H9 (cell line): ENCODE results near the gene TECTA. TPM values are rescaled to one million over a fixed set of nuclear protein-coding genes. Genes with fewer than 3 reads are reported as not detected.
A peak's percentile ranks its signal among the peaks of the same experiment; 100 is the strongest.

Source experiments
- DNase-seq: peaks from one replicate; pipeline ENCODE4 v3.0.0-alpha.2; 2017
- H2AFZ ChIP-seq: one replicate; pipeline ENCODE4 v1.6.1; 2013; ENCODE audit warnings: mild to moderate bottlenecking, low read length, control low read depth, moderate library complexity
- H2AK5ac ChIP-seq: 2 replicates; pipeline ENCODE4 v1.6.1; 2013; ENCODE audit warnings: low read length, control low read depth, mixed read lengths; ENCODE audit not compliant: insufficient read length
- H2BK120ac ChIP-seq: one replicate; pipeline ENCODE4 v1.6.1; 2013; ENCODE audit warnings: low read depth, mild to moderate bottlenecking, low read length, control low read depth, inconsistent platforms; ENCODE audit not compliant: poor library complexity, severe bottlenecking
- H2BK12ac ChIP-seq: 2 replicates; pipeline ENCODE4 v1.6.1; 2013; ENCODE audit warnings: low read length, control low read depth, mixed read lengths, low read depth; ENCODE audit not compliant: insufficient read length
- H2BK15ac ChIP-seq: 2 replicates; pipeline ENCODE4 v1.6.1; 2013; ENCODE audit warnings: low read depth, low read length, control low read depth
- H2BK20ac ChIP-seq: one replicate; pipeline ENCODE4 v1.6.1; 2013; ENCODE audit warnings: low read depth, mild to moderate bottlenecking, low read length, control low read depth, inconsistent platforms; ENCODE audit not compliant: poor library complexity, severe bottlenecking
- H2BK5ac ChIP-seq: 2 replicates; pipeline ENCODE4 v1.6.1; 2013; ENCODE audit warnings: low read length, control low read depth, mixed read lengths; ENCODE audit not compliant: insufficient read length
- H3K14ac ChIP-seq: 2 replicates; pipeline ENCODE4 v1.6.1; 2013; ENCODE audit warnings: low read length, control low read depth; ENCODE audit not compliant: insufficient read depth
- H3K18ac ChIP-seq: 2 replicates; pipeline ENCODE4 v1.6.1; 2013; ENCODE audit warnings: low read depth, mild to moderate bottlenecking, mixed read lengths, low read length, control low read depth; ENCODE audit not compliant: insufficient read length
- H3K23ac ChIP-seq: 2 replicates; pipeline ENCODE4 v1.6.1; 2013; ENCODE audit warnings: low read length, control low read depth, mixed read lengths, low read depth; ENCODE audit not compliant: insufficient read length
- H3K23me2 ChIP-seq: 2 replicates; pipeline ENCODE4 v1.6.1; 2013; ENCODE audit warnings: low read depth, mild to moderate bottlenecking, mixed read lengths, low read length, control low read depth; ENCODE audit not compliant: insufficient read length, poor library complexity, severe bottlenecking
- H3K27ac ChIP-seq: 2 replicates; pipeline ENCODE4 v1.5.1; 2013; ENCODE audit warnings: low read length, control low read depth, mixed read lengths, low read depth; ENCODE audit not compliant: insufficient read length
- H3K27me3 ChIP-seq: 2 replicates; pipeline ENCODE4 v1.6.1; 2013; ENCODE audit warnings: low read length, control low read depth, inconsistent platforms; ENCODE audit not compliant: insufficient read depth
- H3K4ac ChIP-seq: 2 replicates; pipeline ENCODE4 v1.6.1; 2013; ENCODE audit warnings: low read depth, mild to moderate bottlenecking, control low read depth, inconsistent platforms, low read length, moderate library complexity
- H3K4me1 ChIP-seq: 2 replicates; pipeline ENCODE4 v1.6.1; 2013; ENCODE audit warnings: low read length, control low read depth, inconsistent platforms; ENCODE audit not compliant: insufficient read depth
- H3K4me2 ChIP-seq: 2 replicates; pipeline ENCODE4 v1.6.1; 2013; ENCODE audit warnings: low read length, control low read depth, mixed read lengths; ENCODE audit not compliant: insufficient read length, insufficient read depth
- H3K56ac ChIP-seq: 2 replicates; pipeline ENCODE4 v1.6.1; 2013; ENCODE audit warnings: low read depth, mild to moderate bottlenecking, mixed read lengths, low read length, control low read depth; ENCODE audit not compliant: insufficient read length
- H3K79me1 ChIP-seq: 2 replicates; pipeline ENCODE4 v1.6.1; 2013; ENCODE audit warnings: low read depth, mild to moderate bottlenecking, moderate library complexity, low read length, control low read depth, inconsistent platforms; ENCODE audit not compliant: insufficient read depth, poor library complexity, severe bottlenecking
- H3K79me2 ChIP-seq: 2 replicates; pipeline ENCODE4 v1.6.1; 2013; ENCODE audit warnings: low read length, control low read depth, inconsistent platforms; ENCODE audit not compliant: insufficient read depth
- H3K9ac ChIP-seq: 2 replicates; pipeline ENCODE4 v1.6.1; 2013; ENCODE audit warnings: low read length, control low read depth, mixed read lengths; ENCODE audit not compliant: insufficient read length; ENCODE audit errors: extremely low read depth
- H3K9me3 ChIP-seq: one replicate; pipeline ENCODE4 v1.6.1; 2013; ENCODE audit warnings: low read depth, low read length, inconsistent platforms; ENCODE audit not compliant: control insufficient read depth
- H3T11ph ChIP-seq: one replicate; pipeline ENCODE4 v1.6.1; 2013; ENCODE audit warnings: mild to moderate bottlenecking, low read length, control low read depth, inconsistent platforms
- H4K20me1 ChIP-seq: one replicate; pipeline ENCODE4 v1.6.1; 2013; ENCODE audit not compliant: control insufficient read depth, insufficient read length, insufficient read depth
- H4K5ac ChIP-seq: 2 replicates; pipeline ENCODE4 v1.6.1; 2013; ENCODE audit warnings: low read depth, mild to moderate bottlenecking, mixed read lengths, low read length, control low read depth; ENCODE audit not compliant: insufficient read length
- H4K8ac ChIP-seq: replicated peaks from 2 replicates; pipeline ENCODE4 v1.6.1; 2013; ENCODE audit warnings: low read length, control low read depth, mixed read lengths, low read depth; ENCODE audit not compliant: insufficient read length
- H4K91ac ChIP-seq: 2 replicates; pipeline ENCODE4 v1.6.1; 2013; ENCODE audit warnings: low read depth, mild to moderate bottlenecking, moderate library complexity, mixed read lengths, low read length, control low read depth; ENCODE audit not compliant: insufficient read length
- H3K27ac Mint-ChIP-seq, 3 experiments: 2 replicates in 2 of 3; 3 replicates in 1 of 3; pipeline ENCODE4 v1.8.0; 2020 to 2021; ENCODE audit warnings: mixed read lengths in 3 of 3, mild to moderate bottlenecking in 1 of 3, moderate library complexity in 1 of 3
- H3K27me3 Mint-ChIP-seq: 2 replicates; pipeline ENCODE4 v1.8.0; 2021; ENCODE audit warnings: low read depth, mild to moderate bottlenecking, moderate library complexity, mixed read lengths
- H3K36me3 Mint-ChIP-seq, 3 experiments: 2 replicates in 2 of 3; 3 replicates in 1 of 3; pipeline ENCODE4 v1.8.0; 2020 to 2021; ENCODE audit warnings: low read depth in 3 of 3, mixed read lengths in 3 of 3; ENCODE audit not compliant: insufficient read depth in 1 of 3
- H3K4me1 Mint-ChIP-seq, 2 experiments: 2 replicates each; pipeline ENCODE4 v1.8.0; 2020; ENCODE audit warnings: mixed read lengths in 2 of 2
- H3K4me3 Mint-ChIP-seq, 2 experiments: 2 replicates in 1 of 2; 3 replicates in 1 of 2; pipeline ENCODE4 v1.8.0; 2020 to 2021; ENCODE audit warnings: mild to moderate bottlenecking in 2 of 2, mixed read lengths in 2 of 2, moderate library complexity in 1 of 2
- H3K9me3 Mint-ChIP-seq, 2 experiments: 2 replicates in 1 of 2; 3 replicates in 1 of 2; pipeline ENCODE4 v1.8.0; 2020; ENCODE audit warnings: mild to moderate bottlenecking in 2 of 2, mixed read lengths in 2 of 2, moderate library complexity in 1 of 2
- CTCF ChIP-seq: fragments of 200-600 bp; sonication (generic); conservative IDR thresholded peaks from 3 replicates; pipeline ENCODE4 v1.8.0; 2021; ENCODE audit warnings: antibody characterized with exemption, mild to moderate bottlenecking
- WGBS: extraction: QIAGEN DNeasy Blood & Tissue Kit; methylation state at CpG from one replicate; pipeline ENCODE4 v1.1.7; 2013; ENCODE audit warnings: missing lambda C conversion rate, low lambda C conversion rate, mixed read lengths; ENCODE audit not compliant: insufficient read length; ENCODE audit errors: extremely low coverage; 5-methylcytosine and 5-hydroxymethylcytosine counted together
- total RNA-seq: library from RNA; stranded (reverse); gene quantifications from 2 replicates; pipeline ENCODE4 v1.2.1, GENCODE V29; 2021

TECTA gene
- total RNA-seq, 1 experiment from 2014 or later: 0.66 TPM

GRCh38 chr11:121082670-121083069 lies 18.4 kb upstream of the TECTA start:
- no peak overlapping the region for H4K91ac ChIP-seq
- H3K27me3 ChIP-seq: no peaks in the 10 kb centered on the region
- no peaks in the 10 kb centered on the region for H3K4me1 ChIP-seq
- H3T11ph ChIP-seq: no peak overlapping the region
- no peak overlapping the region for H3K4me2 ChIP-seq
- no peak overlapping the region for H2BK12ac ChIP-seq
- no peak overlapping the region for H4K5ac ChIP-seq
- no peaks in the 10 kb centered on the region; a peak in 1 of 4 replicates for H3K4me1 Mint-ChIP-seq
- H3K9ac ChIP-seq: no peak overlapping the region
- no peak overlapping the region for H3K4me3 Mint-ChIP-seq
- no CpG with 5 or more reads among the region's 1 CpG for WGBS
- no peaks in the 10 kb centered on the region for H3K79me1 ChIP-seq
- H2BK20ac ChIP-seq: no peak overlapping the region
- H3K9me3 Mint-ChIP-seq: no peaks in the 10 kb centered on the region
- H4K8ac ChIP-seq: no peak overlapping the region
- H3K36me3 Mint-ChIP-seq: peaks cover 4 to 16% (median 13%) of the 10 kb centered on the region in 3 experiments; a peak in 5 of 7 replicates
- peak; percentile 66 for DNase-seq
- TF ChIP-seq CTCF: no peak
- H3K27ac ChIP-seq: no peak overlapping the region
- H3K23me2 ChIP-seq: no peaks in the 10 kb centered on the region
- no peak overlapping the region for H2BK15ac ChIP-seq
- no peaks in the 10 kb centered on the region for H4K20me1 ChIP-seq
- H3K23ac ChIP-seq: no peak overlapping the region
- no peak overlapping the region for H3K56ac ChIP-seq
- H2BK5ac ChIP-seq: no peak overlapping the region
- H2BK120ac ChIP-seq: no peak overlapping the region
- no peak overlapping the region for H3K14ac ChIP-seq
- H3K27me3 Mint-ChIP-seq: no peaks in the 10 kb centered on the region
- no peak overlapping the region for H2AK5ac ChIP-seq
- no peak overlapping the region for H3K27ac Mint-ChIP-seq
- H2AFZ ChIP-seq: no peak overlapping the region
- H3K9me3 ChIP-seq: no peaks in the 10 kb centered on the region
- no peak overlapping the region for H3K18ac ChIP-seq
- H3K79me2 ChIP-seq: no peaks in the 10 kb centered on the region
- no peak overlapping the region for H3K4ac ChIP-seq
